ENCODE data around the gene TMCO4.

- TF ChIP-seq CTCF (conservative IDR thresholded peaks at IDR 0.05 in 1 of 2, IDR thresholded peaks at IDR 0.05 in 1 of 2; ENCODE audit: low read depth in 1 of 2, low read length in 2 of 2) (no peak), EZH2 (IDR thresholded peaks at IDR 0.05; ENCODE audit: low read length, missing control alignments) (no peak)
Measured at GRCh38 chr1:19706136-19706535, 93.6 kb downstream of the TMCO4 start.

All from fibroblast of lung (primary cell).